Adipocyte (in vitro differentiated cells): ENCODE results near the gene SASH3.
A peak's percentile ranks its signal among the peaks of the same experiment; 100 is the strongest.

Experiments
- DNase-seq: peaks from one replicate; pipeline ENCODE4 v3.0.0-alpha.2; 2015; ENCODE audit warnings: low read depth
- H3K27me3 ChIP-seq: replicated peaks from 2 replicates; pipeline ENCODE4 v1.7.0; 2013; ENCODE audit warnings: mild to moderate bottlenecking, low read length, moderate library complexity; ENCODE audit not compliant: control insufficient read depth, insufficient read depth
- H3K36me3 ChIP-seq: 2 replicates; pipeline ENCODE4 v1.7.0; 2013; ENCODE audit warnings: low read length, mild to moderate bottlenecking, moderate library complexity; ENCODE audit not compliant: control insufficient read depth, insufficient read depth, severe bottlenecking
- H3K4me1 ChIP-seq: 2 replicates; pipeline ENCODE4 v1.7.0; 2013; ENCODE audit warnings: mild to moderate bottlenecking, low read length, moderate library complexity; ENCODE audit not compliant: control insufficient read depth, insufficient read depth
- H3K4me3 ChIP-seq: 2 replicates; pipeline ENCODE4 v1.7.0; 2013; ENCODE audit warnings: mild to moderate bottlenecking, low read length, moderate library complexity
- H3K9ac ChIP-seq: 2 replicates; pipeline ENCODE4 v1.7.0; 2013; ENCODE audit warnings: mild to moderate bottlenecking, low read length, moderate library complexity
- H3K9me3 ChIP-seq: 2 replicates; pipeline ENCODE4 v1.7.0; 2013; ENCODE audit warnings: mild to moderate bottlenecking, low read length, moderate library complexity; ENCODE audit not compliant: control insufficient read depth

Gene SASH3

GRCh38 chrX:129744861-129745321 lies 34.9 kb upstream of the SASH3 start:
- peaks cover 13% of the 10 kb centered on the region for H3K27me3 ChIP-seq
- no peaks in the 10 kb centered on the region for H3K9me3 ChIP-seq
- H3K4me3 ChIP-seq, result no peak overlapping the region
- no peaks in the 10 kb centered on the region for H3K36me3 ChIP-seq
- no peak overlapping the region for H3K9ac ChIP-seq
- H3K4me1 ChIP-seq, result peaks cover 34% of the 10 kb centered on the region
- no peak for DNase-seq

GRCh38 chrX:129746557-129747470 lies 32.9 kb upstream of the SASH3 start:
- Histone ChIP-seq H3K27me3 (peaks cover 13% of the 10 kb centered on the region), H3K4me3 (no peak overlapping the region), H3K4me1 (peaks cover 32% of the 10 kb centered on the region), H3K9me3 (no peaks in the 10 kb centered on the region), H3K9ac (peak overlapping the region; percentile 10), H3K36me3 (no peaks in the 10 kb centered on the region)
- peak; percentile 34 for DNase-seq

- peaks cover 32% of the 10 kb centered on the region for H3K4me1 ChIP-seq
- no peak for DNase-seq
- no peaks in the 10 kb centered on the region for H3K36me3 ChIP-seq
- H3K9me3 ChIP-seq, result no peaks in the 10 kb centered on the region
- peak overlapping the region; percentile 10 for H3K9ac ChIP-seq
- H3K27me3 ChIP-seq, result peaks cover 13% of the 10 kb centered on the region
- H3K4me3 ChIP-seq, result peak overlapping the region; percentile 24
Measured at GRCh38 chrX:129747533-129747932, 32.2 kb upstream of the SASH3 start.

GRCh38 chrX:129748305-129748704 lies 31.4 kb upstream of the SASH3 start:
- H3K27me3 ChIP-seq, result peaks cover 13% of the 10 kb centered on the region
- H3K9ac ChIP-seq, result peak overlapping the region; percentile 59
- peak; percentile 84 for DNase-seq
- H3K4me3 ChIP-seq, result peak overlapping the region; percentile 8
- H3K9me3 ChIP-seq, result no peaks in the 10 kb centered on the region
- H3K4me1 ChIP-seq, result peaks cover 32% of the 10 kb centered on the region
- no peaks in the 10 kb centered on the region for H3K36me3 ChIP-seq

GRCh38 chrX:129749069-129749468 lies 30.7 kb upstream of the SASH3 start:
- Histone ChIP-seq H3K9ac (peak overlapping the region; percentile 59), H3K9me3 (no peaks in the 10 kb centered on the region), H3K4me3 (peak overlapping the region; percentile 8), H3K4me1 (peaks cover 32% of the 10 kb centered on the region), H3K36me3 (no peaks in the 10 kb centered on the region), H3K27me3 (peaks cover 10% of the 10 kb centered on the region)
- peak; percentile 76 for DNase-seq

DNA sequence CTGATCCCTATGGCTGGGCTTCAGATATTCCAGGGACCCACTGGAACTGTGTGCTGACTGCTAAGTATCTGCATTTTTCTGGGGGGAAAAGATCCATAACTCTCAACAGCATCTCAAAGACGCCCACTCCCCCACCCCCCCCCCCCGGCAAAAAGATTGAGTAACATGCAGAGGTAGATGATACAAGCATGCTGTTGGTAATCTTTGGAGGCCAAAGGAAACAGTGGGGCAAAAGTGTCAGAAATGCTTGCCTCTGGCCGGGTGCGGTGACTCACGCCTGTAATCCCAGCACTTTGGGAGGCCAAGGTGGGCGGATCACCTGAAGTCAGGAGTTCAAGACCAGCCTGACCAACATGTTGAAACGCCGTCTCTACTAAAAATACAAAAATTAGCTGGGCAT lies 28.8 kb upstream of the SASH3 start:
- Histone ChIP-seq H3K36me3 (no peaks in the 10 kb centered on the region), H3K4me1 (peaks cover 32% of the 10 kb centered on the region), H3K9ac (no peak overlapping the region), H3K9me3 (no peaks in the 10 kb centered on the region), H3K27me3 (peaks cover 9% of the 10 kb centered on the region), H3K4me3 (no peak overlapping the region)
- peak; percentile 24 for DNase-seq

DNA sequence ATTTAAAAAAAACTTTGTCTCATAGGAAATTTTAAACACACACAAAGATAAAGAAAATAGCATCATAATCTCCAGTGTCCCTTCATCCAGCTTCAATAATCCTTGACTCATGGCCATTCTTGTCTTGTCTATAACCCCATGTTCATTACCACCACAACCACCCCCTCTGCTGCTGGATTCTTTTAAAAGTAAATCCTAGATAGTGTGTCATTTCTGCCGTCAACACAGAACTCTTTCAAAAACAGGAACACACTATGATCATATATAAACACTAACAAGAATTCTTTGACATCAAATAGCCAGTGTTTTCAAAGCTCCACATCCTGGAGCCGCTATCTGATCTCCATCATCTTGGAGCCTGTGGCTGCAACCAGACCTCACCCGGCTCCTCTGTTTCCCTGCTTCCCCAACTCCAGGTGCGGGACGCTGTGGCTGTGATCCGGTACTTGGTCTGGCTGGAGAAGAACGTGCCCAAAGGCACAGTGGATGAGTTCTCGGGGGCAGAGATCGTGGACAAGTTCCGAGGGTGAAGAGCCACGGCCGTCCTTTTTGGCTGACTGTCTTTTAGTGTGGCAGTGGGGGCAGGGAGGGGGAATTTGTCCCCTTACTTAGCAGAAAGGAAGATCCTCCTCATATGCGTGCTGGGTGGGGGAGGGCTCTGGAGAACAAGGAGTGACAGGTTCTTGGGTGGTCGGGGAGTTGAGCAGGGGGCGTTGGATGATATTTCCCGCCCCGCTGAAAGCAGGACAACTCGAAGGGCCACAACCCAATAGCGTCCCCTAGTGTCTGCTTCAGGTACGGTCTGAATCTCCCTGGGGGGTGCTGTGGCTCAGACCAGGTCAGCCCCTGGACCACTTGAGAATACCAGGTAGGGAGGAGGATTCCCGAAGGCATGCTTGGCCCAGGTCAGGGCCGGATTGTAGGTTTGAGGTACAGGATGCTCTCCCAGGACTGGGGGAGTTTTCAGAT lies 25.4 kb upstream of the SASH3 start:
- DNase-seq, result no peak
- H3K36me3 ChIP-seq, result no peaks in the 10 kb centered on the region
- peaks cover 17% of the 10 kb centered on the region for H3K4me1 ChIP-seq
- H3K9me3 ChIP-seq, result no peaks in the 10 kb centered on the region
- no peak overlapping the region for H3K9ac ChIP-seq
- H3K4me3 ChIP-seq, result no peak overlapping the region
- peaks cover 9% of the 10 kb centered on the region for H3K27me3 ChIP-seq

DNA sequence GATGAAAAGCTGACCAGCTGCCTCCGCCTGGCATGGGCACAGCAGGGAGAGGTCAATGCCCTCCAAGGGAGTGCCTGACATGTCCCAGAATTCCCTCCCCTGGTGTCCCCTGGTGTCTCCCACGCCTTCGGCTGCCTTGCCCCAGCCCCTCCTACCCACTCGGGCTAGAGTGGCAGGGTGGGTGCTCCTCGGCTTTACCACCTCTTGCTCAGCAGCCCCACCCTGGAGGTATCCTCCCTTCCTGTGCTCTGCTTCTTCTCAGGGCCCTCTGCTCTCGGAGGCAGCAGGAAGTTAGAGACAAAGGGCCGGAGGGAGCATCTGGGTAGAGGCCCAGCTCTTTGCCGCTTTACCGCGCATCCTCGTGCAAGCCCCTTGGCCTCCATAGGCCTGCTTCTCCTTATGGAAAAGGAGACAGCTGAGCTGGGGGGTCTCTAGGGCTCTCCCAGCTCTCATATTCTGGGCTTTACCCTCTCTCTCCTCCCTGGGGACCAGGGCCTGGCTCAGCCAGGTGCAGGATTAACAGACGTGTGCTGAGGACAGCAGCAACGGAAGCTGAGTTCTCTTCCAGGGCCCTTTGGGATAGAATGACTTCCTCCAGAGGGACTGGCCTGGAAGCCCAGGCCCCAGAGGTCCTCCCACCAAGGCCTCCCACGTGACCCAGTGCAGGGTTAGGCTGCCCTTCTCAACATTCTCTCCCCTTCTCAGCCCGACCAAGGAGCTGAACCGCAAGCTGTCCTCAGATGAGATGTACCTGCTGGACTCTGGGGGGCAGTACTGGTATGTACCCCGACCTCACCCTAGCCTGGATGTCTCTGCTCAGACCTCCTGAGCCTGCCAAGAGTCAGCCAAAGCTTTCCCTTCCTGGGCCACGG lies 23.7 kb upstream of the SASH3 start:
- Histone ChIP-seq H3K4me3 (no peak overlapping the region), H3K27me3 (peaks cover 9% of the 10 kb centered on the region), H3K9me3 (no peaks in the 10 kb centered on the region), H3K36me3 (no peaks in the 10 kb centered on the region), H3K4me1 (peaks cover 24% of the 10 kb centered on the region), H3K9ac (no peak overlapping the region)
- DNase-seq, result no peak

DNA sequence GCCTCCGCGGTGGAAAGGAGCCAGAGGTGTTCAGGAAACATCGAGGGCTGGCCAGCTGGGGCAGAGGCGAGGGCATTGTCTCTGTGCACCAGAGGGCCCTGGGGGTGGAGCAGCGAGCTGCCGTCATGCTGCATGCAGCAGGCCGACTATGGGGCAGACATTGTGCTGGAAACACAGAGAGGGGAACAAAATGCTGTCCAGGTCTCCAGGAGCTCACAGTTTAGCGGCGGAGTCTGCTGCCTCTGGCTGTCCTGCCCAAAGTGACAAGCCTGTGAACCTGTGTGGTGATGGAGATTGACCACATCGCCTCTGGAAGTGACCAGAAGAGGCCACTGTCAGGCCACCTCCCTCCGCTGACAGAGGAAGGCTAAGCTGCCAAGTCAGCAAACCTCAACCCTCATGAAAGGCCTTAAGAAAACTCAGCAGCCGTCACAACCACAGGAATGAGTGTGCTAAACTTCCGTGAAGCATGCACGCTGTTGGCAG lies 20.1 kb upstream of the SASH3 start:
- Histone ChIP-seq H3K9ac (peak overlapping the region; percentile 60), H3K4me3 (no peak overlapping the region), H3K27me3 (peaks cover 7% of the 10 kb centered on the region), H3K9me3 (no peaks in the 10 kb centered on the region), H3K4me1 (peaks cover 24% of the 10 kb centered on the region), H3K36me3 (no peaks in the 10 kb centered on the region)
- DNase-seq, result peak; percentile 73

DNA sequence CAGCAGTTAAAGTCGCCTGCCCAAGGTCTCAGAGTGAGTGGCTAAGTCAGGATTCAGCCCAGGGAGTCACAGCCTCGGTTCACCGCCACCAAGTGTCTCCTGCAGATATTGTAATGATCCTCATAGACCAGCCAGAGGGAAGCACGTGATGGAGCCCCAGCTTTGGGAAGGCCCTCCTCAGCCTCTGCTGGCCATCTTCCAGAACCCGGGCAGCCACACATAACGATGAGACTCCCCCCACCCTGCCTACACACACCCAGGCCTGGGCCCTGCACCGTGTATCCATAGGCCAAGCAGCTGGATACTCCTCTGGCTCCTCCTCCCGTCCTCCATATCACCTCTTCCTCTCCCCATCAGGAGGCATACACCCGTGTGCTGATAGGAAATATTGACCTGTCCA lies 19.6 kb upstream of the SASH3 start:
- H3K9me3 ChIP-seq, result no peaks in the 10 kb centered on the region
- DNase-seq, result no peak
- peaks cover 2% of the 10 kb centered on the region for H3K27me3 ChIP-seq
- no peaks in the 10 kb centered on the region for H3K36me3 ChIP-seq
- no peak overlapping the region for H3K4me3 ChIP-seq
- peak overlapping the region; percentile 60 for H3K9ac ChIP-seq
- peaks cover 24% of the 10 kb centered on the region for H3K4me1 ChIP-seq
